ENCODE measurements around the gene ANKLE2.
"Not testable (repeated sequence)": the region's sequence is repeated elsewhere in the genome, so short reads cannot be mapped to it uniquely, and the experiment has no call there.

The ANKLE2 gene

DNA sequence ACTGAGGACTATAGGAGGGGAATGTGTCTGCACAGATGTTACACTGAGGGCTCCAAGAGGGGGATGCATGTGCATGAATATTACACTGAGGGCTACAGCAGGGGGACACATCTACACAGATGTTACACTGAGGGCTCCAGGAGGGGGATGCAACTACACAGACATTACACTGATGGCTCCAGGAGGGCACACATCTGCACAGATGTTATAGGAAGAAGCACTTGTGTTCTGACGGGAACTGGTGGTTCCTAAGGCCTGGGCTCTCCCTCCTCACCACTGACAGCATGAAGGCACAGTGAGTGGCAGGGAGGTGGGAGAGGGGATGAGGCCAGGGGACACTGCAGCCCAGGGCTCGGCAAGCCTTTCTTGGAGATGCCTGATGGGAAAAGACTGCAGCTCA, 30.3 kb upstream of the ANKLE2 start:
- not testable (repeated sequence) for H3K27me3 ChIP-seq (ENCODE audit: control insufficient read depth, insufficient read depth, low read length); H3K9me3 ChIP-seq (ENCODE audit: control insufficient read depth, insufficient read depth, low read length); H3K4me1 ChIP-seq (ENCODE audit: control insufficient read depth, insufficient read depth, low read length); H3K4me3 ChIP-seq (ENCODE audit: low read depth, low read length); H3K9ac ChIP-seq (ENCODE audit: low read depth, low read length)
- peaks cover 29% of the 10 kb centered on the region for H3K36me3 ChIP-seq (ENCODE audit: control insufficient read depth, insufficient read depth, low read length)

DNA sequence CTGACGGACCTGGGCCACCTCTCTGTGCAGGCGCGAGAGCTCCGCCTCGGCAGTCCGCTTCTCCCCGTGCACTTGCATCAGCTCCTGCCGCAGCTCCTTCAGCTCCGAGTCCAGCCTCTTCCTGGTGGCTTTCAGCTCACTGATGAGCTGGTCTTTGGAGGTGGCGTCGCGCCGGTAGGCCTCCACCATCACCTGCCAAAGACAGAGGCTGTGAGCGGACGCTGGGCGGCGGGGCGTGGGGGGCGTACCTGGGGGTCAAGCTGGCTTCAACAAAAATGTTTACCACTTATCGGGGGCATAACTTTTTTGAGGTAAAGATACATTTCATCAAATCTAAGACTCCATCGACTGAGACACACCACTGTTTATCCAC, 27.5 kb upstream of the ANKLE2 start:
- Histone ChIP-seq H3K9me3 (ENCODE audit: control insufficient read depth, insufficient read depth, low read length) (no peaks in the 10 kb centered on the region), H3K36me3 (ENCODE audit: control insufficient read depth, insufficient read depth, low read length) (peaks cover 39% of the 10 kb centered on the region), H3K9ac (ENCODE audit: low read depth, low read length) (no peak overlapping the region), H3K4me1 (ENCODE audit: control insufficient read depth, insufficient read depth, low read length) (no peaks in the 10 kb centered on the region), H3K27me3 (ENCODE audit: control insufficient read depth, insufficient read depth, low read length) (no peaks in the 10 kb centered on the region), H3K4me3 (ENCODE audit: low read depth, low read length) (no peak overlapping the region)

DNA sequence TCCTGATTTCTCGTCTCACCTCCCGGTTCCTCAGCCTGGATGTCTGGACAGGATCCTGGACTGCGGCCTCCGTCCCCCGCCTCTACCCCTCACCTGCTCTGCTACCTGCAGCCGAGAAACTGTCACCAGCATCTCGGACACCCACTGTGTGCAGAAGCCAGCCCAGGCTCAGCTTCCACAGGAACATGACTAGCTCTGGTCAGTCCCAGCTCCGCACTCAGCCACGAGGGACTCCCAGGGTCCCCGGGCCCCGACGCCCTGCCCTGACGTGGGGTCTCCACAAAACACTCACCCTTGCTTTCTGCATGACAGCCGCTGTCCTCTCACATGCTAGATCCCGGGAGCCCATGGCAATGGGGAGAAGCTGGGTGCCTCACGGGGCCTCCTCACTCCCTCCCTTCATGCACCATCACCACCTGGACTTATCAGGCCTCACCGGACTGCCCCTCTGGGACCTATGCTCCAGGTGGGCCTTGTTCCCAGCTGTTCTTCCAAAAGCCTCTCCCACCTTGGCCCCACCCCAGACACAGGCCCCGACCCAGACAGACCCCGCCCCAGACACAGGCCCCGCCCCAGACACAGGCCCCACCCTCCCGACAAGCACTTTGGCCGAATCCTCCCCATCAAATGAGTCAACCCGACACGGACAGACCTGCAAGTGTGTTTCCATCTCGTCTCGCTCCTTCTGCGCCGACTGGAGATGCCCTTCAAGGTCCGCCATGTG, 26.9 kb upstream of the ANKLE2 start:
- H3K27me3 ChIP-seq (ENCODE audit: control insufficient read depth, insufficient read depth, low read length) = no peaks in the 10 kb centered on the region
- H3K36me3 ChIP-seq (ENCODE audit: control insufficient read depth, insufficient read depth, low read length) = peaks cover 40% of the 10 kb centered on the region
- no peak overlapping the region for H3K4me3 ChIP-seq (ENCODE audit: low read depth, low read length)
- no peaks in the 10 kb centered on the region for H3K4me1 ChIP-seq (ENCODE audit: control insufficient read depth, insufficient read depth, low read length)
- H3K9me3 ChIP-seq (ENCODE audit: control insufficient read depth, insufficient read depth, low read length) = no peaks in the 10 kb centered on the region
- H3K9ac ChIP-seq (ENCODE audit: low read depth, low read length) = no peak overlapping the region

DNA sequence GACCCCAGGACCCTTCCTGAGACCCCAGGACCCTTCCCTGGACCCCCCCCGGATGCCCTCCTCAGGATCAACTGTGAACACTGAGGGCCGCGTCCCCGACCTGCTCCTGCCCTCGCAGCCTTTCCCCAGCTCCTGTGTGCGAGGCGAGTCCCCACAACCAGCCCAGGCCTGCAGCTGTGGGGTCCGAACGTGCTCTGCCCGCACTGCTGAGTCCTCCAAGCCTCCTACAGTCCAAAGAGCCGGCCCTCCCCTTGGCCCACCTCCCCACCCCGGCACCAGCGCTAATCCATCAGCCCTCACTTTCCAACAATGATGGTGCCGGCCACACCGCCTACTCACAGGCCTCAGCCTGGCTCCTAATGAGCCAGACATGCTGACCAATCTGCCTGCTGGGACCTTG, 26.2 kb upstream of the ANKLE2 start:
- Histone ChIP-seq H3K9ac (ENCODE audit: low read depth, low read length) (no peak overlapping the region), H3K4me3 (ENCODE audit: low read depth, low read length) (no peak overlapping the region), H3K4me1 (ENCODE audit: control insufficient read depth, insufficient read depth, low read length) (no peaks in the 10 kb centered on the region), H3K9me3 (ENCODE audit: control insufficient read depth, insufficient read depth, low read length) (no peaks in the 10 kb centered on the region), H3K27me3 (ENCODE audit: control insufficient read depth, insufficient read depth, low read length) (no peaks in the 10 kb centered on the region), H3K36me3 (ENCODE audit: control insufficient read depth, insufficient read depth, low read length) (peaks cover 42% of the 10 kb centered on the region)

DNA sequence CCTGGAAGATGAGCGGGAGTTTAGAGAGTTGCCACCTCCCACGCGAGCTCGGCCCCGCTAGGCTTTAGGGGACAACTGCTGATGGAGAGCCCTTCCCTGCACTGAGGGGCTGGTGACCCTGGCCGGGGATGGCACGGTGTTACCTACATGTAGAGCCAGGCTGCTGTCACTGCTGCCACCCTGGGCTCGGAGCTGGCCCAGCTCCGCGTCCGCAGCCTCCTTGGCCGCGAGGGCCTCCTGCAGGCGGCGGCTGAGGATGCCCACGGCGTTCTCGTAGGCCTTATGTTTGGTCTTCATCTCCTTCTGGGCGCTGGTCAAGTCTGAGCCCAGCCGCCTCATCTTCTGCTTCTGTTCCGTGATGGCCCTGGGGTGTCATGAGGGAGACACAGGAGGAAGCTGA, 24.6 kb upstream of the ANKLE2 start:
- Histone ChIP-seq H3K4me1 (ENCODE audit: control insufficient read depth, insufficient read depth, low read length) (no peaks in the 10 kb centered on the region), H3K36me3 (ENCODE audit: control insufficient read depth, insufficient read depth, low read length) (peaks cover 58% of the 10 kb centered on the region), H3K4me3 (ENCODE audit: low read depth, low read length) (no peak overlapping the region), H3K9ac (ENCODE audit: low read depth, low read length) (no peak overlapping the region), H3K9me3 (ENCODE audit: control insufficient read depth, insufficient read depth, low read length) (no peaks in the 10 kb centered on the region), H3K27me3 (ENCODE audit: control insufficient read depth, insufficient read depth, low read length) (no peaks in the 10 kb centered on the region)

DNA sequence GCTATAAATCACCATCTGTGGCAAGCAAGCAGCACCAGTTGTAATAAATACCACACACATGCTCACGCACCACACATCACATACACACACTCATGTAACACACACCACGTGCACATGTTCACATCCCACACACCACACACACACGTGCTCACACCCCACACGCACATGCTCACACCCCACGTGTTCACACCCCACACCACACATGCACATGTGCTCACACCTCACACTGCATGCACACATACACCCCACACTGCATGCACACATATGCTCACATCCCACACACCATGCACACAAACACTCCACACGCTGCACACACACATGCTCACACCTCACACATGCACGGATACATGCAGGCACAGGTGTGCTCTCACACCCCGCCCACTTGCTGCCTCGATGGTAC, 22.9 kb upstream of the ANKLE2 start:
- H3K36me3 ChIP-seq (ENCODE audit: control insufficient read depth, insufficient read depth, low read length) = peaks cover 74% of the 10 kb centered on the region
- H3K4me3 ChIP-seq (ENCODE audit: low read depth, low read length) = no peak overlapping the region
- no peaks in the 10 kb centered on the region for H3K27me3 ChIP-seq (ENCODE audit: control insufficient read depth, insufficient read depth, low read length)
- no peaks in the 10 kb centered on the region for H3K4me1 ChIP-seq (ENCODE audit: control insufficient read depth, insufficient read depth, low read length)
- no peak overlapping the region for H3K9ac ChIP-seq (ENCODE audit: low read depth, low read length)
- no peaks in the 10 kb centered on the region for H3K9me3 ChIP-seq (ENCODE audit: control insufficient read depth, insufficient read depth, low read length)

DNA sequence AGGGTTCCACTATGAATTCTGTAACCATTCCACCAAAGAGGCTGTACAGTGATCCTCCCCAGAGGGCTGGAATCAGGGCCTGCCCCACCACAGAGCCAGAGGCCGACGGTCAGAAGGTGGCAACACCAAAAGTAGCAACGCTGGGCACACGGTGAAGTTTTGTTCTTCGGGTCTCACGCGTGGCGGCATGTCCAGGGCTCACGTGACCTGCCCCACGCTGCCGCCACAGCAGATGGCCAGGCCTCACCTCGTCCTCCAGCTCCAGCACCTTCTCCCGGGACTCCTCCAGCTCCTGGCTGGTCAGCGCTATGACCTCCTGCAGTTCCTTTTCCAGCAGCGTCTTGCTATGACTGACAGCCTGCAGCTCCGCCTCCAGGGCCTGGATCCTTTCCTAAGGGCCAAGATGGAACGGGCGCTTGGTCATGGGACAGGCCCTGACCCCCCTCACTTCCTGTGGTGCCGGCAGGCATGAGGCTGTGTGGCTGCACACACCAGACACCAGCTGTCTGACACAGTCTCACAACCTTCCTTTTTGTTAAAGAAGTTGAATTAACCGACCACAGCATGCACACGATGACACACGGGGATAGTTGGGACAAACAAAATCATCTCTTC, 22.4 kb upstream of the ANKLE2 start:
- Histone ChIP-seq H3K9ac (ENCODE audit: low read depth, low read length) (no peak overlapping the region), H3K9me3 (ENCODE audit: control insufficient read depth, insufficient read depth, low read length) (no peaks in the 10 kb centered on the region), H3K4me3 (ENCODE audit: low read depth, low read length) (no peak overlapping the region), H3K36me3 (ENCODE audit: control insufficient read depth, insufficient read depth, low read length) (peaks cover 73% of the 10 kb centered on the region), H3K4me1 (ENCODE audit: control insufficient read depth, insufficient read depth, low read length) (no peaks in the 10 kb centered on the region), H3K27me3 (ENCODE audit: control insufficient read depth, insufficient read depth, low read length) (no peaks in the 10 kb centered on the region)

DNA sequence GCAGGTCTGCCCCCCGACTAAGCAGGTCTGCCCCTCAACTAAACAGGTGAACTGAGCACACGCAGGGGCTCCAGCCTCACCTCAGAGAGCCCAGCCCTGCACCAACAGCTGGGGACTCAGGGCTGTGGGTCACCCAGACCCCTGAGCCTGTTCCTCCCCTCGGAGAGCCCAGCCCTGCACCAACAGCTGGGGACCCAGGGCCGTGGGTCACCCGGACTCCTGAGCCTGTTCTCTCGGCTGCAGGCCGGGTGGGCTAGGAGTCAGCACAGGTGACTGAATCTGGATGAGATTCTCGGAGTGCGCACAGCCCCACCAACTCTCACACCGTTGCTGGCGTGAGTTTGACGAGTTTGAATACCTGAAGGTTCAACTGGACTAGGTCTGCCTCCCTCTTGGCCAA, 20.3 kb upstream of the ANKLE2 start:
- Histone ChIP-seq H3K9ac (ENCODE audit: low read depth, low read length) (no peak overlapping the region), H3K27me3 (ENCODE audit: control insufficient read depth, insufficient read depth, low read length) (no peaks in the 10 kb centered on the region), H3K9me3 (ENCODE audit: control insufficient read depth, insufficient read depth, low read length) (no peaks in the 10 kb centered on the region), H3K36me3 (ENCODE audit: control insufficient read depth, insufficient read depth, low read length) (peaks cover 80% of the 10 kb centered on the region), H3K4me3 (ENCODE audit: low read depth, low read length) (no peak overlapping the region), H3K4me1 (ENCODE audit: control insufficient read depth, insufficient read depth, low read length) (no peaks in the 10 kb centered on the region)

DNA sequence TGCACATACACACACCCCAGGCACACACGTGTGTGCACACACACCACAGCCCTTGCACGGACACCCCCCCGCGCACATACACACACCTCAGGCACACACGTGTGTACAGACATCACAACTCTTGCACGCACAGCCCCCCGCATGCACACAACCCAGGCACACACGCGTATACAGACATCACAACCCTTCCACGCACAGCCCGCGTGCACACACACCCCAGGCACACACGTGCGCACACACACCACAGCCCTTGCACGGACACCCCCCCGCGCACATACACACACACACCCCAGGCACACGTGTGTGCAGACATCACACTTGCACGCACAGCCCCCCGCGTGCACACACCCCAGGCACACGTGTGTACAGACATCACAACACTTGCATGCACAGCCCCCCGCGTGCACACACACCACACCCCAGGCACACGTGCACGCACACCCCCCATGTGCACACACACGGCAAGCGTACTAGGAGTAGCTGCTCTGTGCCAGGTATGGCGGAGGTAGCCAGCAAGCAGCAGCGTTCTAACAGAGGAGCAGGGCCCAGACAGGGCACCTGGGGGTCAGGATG, 18.2 kb upstream of the ANKLE2 start:
- Histone ChIP-seq H3K36me3 (ENCODE audit: control insufficient read depth, insufficient read depth, low read length) (peaks cover 81% of the 10 kb centered on the region), H3K4me1 (ENCODE audit: control insufficient read depth, insufficient read depth, low read length) (no peaks in the 10 kb centered on the region), H3K9me3 (ENCODE audit: control insufficient read depth, insufficient read depth, low read length) (no peaks in the 10 kb centered on the region), H3K4me3 (ENCODE audit: low read depth, low read length) (no peak overlapping the region), H3K9ac (ENCODE audit: low read depth, low read length) (no peak overlapping the region), H3K27me3 (ENCODE audit: control insufficient read depth, insufficient read depth, low read length) (no peaks in the 10 kb centered on the region)

DNA sequence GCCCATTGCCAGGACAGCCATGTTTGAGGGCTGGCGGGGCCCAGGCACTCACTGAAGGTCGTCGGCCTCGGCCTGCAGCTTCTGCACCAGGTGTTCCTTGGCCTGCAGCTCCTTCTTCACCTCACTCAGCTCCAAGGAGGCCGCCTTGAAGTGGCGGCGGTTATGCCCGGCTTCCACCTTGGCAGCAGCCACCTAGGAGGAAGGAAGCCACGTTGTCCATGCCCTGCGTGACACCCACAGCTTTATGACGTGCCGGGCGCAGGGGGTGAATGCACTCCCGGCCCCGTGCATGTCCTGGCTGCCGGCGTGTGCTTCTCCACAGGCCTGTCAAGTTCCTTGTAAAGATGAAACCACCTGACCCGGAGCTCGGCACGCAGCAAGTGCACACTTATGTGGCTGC, 16.0 kb upstream of the ANKLE2 start:
- Histone ChIP-seq H3K9me3 (ENCODE audit: control insufficient read depth, insufficient read depth, low read length) (no peaks in the 10 kb centered on the region), H3K4me1 (ENCODE audit: control insufficient read depth, insufficient read depth, low read length) (no peaks in the 10 kb centered on the region), H3K27me3 (ENCODE audit: control insufficient read depth, insufficient read depth, low read length) (no peaks in the 10 kb centered on the region), H3K36me3 (ENCODE audit: control insufficient read depth, insufficient read depth, low read length) (peaks cover 82% of the 10 kb centered on the region), H3K4me3 (ENCODE audit: low read depth, low read length) (no peak overlapping the region), H3K9ac (ENCODE audit: low read depth, low read length) (no peak overlapping the region)

DNA sequence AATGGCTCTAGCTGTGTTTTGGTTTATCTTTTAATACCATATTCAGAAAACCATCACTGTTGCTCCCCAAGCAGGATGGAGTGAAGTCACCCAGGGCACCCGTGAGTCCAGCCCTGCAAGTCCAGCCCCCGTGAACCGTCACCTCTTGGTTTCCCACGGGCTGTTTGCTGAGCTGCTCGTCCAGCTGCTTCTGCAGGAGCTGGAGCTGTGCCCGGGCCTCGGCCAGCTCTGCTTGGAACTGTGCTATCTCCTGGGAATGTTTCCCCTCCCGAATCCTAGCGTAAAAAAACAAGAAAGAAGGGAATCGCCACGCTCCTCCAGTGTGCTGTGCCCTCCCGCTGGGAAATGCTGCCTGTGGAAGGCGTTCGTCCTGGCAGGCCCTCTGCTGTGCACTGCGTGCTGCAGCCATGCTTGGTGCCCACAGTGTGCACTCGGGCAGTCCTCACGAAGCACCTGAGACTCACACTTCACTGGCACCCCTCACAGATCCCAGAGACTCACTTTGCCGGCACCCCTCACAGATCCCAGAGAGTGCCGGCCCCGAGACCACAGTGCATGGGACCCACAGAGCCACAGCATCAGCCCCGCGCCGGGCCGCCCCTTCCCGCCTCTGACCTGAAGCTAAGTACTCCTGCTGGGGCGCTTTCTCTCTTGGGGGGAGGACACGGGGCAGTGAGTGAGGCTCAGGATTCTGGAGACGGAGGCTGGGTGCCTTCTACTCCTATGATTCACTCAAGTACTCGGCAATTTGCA, 15.4 kb upstream of the ANKLE2 start:
- H3K27me3 ChIP-seq (ENCODE audit: control insufficient read depth, insufficient read depth, low read length) = no peaks in the 10 kb centered on the region

DNA sequence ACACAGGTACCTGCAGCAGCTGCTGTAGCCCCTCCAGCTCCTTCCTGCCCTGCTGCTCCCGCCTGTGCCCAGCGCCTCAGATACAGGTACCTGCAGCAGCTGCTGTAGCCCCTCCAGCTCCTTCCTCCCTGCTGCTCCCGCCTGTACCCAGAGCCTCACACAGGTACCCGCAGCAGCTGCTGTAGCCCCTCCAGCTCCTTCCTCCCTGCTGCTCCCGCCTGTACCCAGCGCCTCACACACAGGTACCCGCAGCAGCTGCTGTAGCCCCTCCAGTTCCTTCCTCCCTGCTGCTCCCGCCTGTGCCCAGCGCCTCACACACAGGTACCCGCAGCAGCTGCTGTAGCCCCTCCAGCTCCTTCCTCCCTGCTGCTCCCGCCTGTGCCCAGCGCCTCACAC, 14.6 kb upstream of the ANKLE2 start:
- H3K9ac ChIP-seq (ENCODE audit: low read depth, low read length); H3K9me3 ChIP-seq (ENCODE audit: control insufficient read depth, insufficient read depth, low read length); H3K27me3 ChIP-seq (ENCODE audit: control insufficient read depth, insufficient read depth, low read length); H3K4me3 ChIP-seq (ENCODE audit: low read depth, low read length); H3K4me1 ChIP-seq (ENCODE audit: control insufficient read depth, insufficient read depth, low read length): not testable (repeated sequence)
- peaks cover 78% of the 10 kb centered on the region for H3K36me3 ChIP-seq (ENCODE audit: control insufficient read depth, insufficient read depth, low read length)

More for the DNA sequence above, 15.4 kb upstream of the ANKLE2 start:
- Histone ChIP-seq H3K4me3 (ENCODE audit: low read depth, low read length) (no peak overlapping the region), H3K4me1 (ENCODE audit: control insufficient read depth, insufficient read depth, low read length) (no peaks in the 10 kb centered on the region), H3K9ac (ENCODE audit: low read depth, low read length) (no peak overlapping the region), H3K36me3 (ENCODE audit: control insufficient read depth, insufficient read depth, low read length) (peaks cover 78% of the 10 kb centered on the region), H3K9me3 (ENCODE audit: control insufficient read depth, insufficient read depth, low read length) (no peaks in the 10 kb centered on the region)
